ENCODE measurements around the gene PRKAR2A. TPM values are rescaled to one million over a fixed set of nuclear protein-coding genes. Genes with fewer than 3 reads are reported as not detected.

Gene PRKAR2A
- 24.2 TPM for total RNA-seq

DNA sequence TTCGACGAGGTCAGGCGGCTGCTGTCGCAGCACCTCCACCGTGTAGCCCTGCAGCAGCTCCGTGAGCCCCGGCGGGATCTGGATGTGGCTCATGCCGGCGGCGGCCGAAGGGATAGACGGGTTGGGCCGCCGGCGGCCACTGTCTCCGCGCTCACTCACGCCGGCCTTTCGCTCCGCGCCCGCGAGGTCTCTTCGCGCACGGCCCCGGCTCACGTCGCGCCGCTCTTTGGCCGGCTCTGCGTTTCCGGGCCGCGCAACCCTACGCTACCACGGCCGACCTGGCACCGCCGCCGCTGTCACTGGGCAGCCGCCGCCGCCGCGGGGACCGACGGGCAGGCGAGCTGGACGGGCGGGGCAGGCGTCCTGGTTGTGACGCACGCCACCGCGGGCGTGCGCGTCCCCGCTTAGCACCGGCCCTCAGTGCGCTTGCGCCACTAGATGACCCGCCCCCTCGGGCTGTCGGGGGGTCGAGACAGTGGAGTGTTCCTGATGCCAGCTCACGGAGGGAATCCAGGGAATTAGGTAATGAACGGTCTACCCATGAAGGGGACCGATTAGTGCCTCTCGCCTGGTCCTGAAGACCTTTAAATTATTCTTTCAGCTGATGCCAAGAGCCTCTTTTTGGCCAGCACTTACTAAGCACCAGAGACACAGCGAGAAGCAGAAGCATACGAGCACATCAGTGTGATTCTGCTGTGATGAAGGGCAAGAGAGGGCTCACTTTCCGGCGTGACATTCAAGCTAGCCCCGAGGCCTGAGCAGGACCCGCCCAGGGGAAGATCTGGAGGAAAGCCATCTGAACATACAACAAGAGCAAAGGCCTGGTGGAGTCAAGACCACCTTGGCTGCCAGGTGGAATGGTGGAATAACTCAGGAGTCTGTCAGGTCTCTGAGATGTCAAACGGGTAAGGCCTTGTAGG is at the start of gene PRKAR2A:
Gene PRKAR2A (minus strand): TSS at position 371 of the 920 bp plus-strand sequence. CDS start 278 bp downstream, at position 93.

DNA sequence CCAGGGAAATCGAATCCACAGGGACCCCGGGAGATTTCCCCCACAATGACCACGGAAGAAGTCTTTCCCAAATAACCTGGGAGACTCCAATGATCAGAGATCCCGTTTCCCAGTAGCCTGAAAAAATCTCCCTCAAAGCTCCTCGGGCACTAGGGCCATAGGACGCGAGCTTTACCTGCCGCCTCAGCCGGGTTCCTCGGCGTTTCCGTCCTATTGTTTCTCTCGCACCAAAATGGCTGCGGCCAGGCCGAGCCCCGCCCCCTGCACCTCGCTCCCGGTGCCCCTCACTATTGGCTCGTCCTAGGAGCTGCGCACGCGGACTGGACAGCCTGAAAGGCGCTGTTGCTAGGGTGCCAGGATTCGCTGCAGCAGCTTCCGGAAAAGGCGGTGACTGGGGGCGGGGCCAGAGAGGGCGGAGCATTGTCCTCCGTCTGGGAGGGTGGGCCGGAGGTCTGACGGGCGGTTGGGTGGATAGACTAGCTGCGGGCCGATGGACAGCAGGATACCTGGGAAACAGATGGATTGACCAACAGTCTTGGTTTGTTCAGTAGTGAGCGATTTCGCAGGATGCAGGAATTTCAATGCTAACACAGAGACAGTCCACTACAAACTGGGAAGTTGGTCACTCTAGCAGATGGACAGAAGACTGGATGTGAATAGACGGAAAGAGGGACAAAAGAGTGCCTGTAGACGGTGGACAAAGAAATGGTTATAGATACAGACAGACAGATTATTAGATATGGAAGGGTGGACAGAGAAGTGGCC is 130.5 kb downstream of the PRKAR2A start, which contains the start of gene IP6K2:
Gene IP6K2 (minus strand): TSS at position 240 of the 765 bp plus-strand sequence. CDS start 21,930 bp downstream, outside the sequence.

Other genes with a start within 250 kb of the PRKAR2A start
- gene UQCRC1, start 238.2 kb downstream of the PRKAR2A start, total RNA-seq: 253 TPM
- gene TMEM89, start 226.1 kb downstream of the PRKAR2A start, total RNA-seq: not detected
- 25.6 TPM for gene SLC26A6, start 212.4 kb downstream of the PRKAR2A start, total RNA-seq
- gene CELSR3, start 185.0 kb downstream of the PRKAR2A start, total RNA-seq: 0.70 TPM
- gene NCKIPSD, start 162.0 kb downstream of the PRKAR2A start, total RNA-seq: 19.3 TPM
- gene IP6K2, start 130.7 kb downstream of the PRKAR2A start, total RNA-seq: 111 TPM
- 15.2 TPM for gene SLC25A20, start 51.0 kb upstream of the PRKAR2A start, total RNA-seq
- gene ARIH2, start 71.0 kb upstream of the PRKAR2A start, total RNA-seq: 86.1 TPM
- 51.4 TPM for gene P4HTM, start 142.4 kb upstream of the PRKAR2A start, total RNA-seq
- 137 TPM for gene WDR6, start 159.5 kb upstream of the PRKAR2A start, total RNA-seq
- 52.2 TPM for gene DALRD3, start 170.7 kb upstream of the PRKAR2A start, total RNA-seq
- gene NDUFAF3, start 174.2 kb upstream of the PRKAR2A start, total RNA-seq: 73.9 TPM
- gene IMPDH2, start 181.5 kb upstream of the PRKAR2A start, total RNA-seq: 214 TPM
- gene QRICH1, start 246.2 kb upstream of the PRKAR2A start, total RNA-seq: 75.6 TPM